Measurements from ENCODE around the gene KLHL33.

The KLHL33 gene

GRCh38 chr14:20380681-20381080 is 55.3 kb downstream of the KLHL33 start:
- Mint-ChIP-seq H3K27ac (peak overlapping the region; percentile 73), H3K36me3 (ENCODE audit: low read depth) (peaks cover 54% of the 10 kb centered on the region)

GRCh38 chr14:20379743-20380142 is 56.2 kb downstream of the KLHL33 start:
- H3K27ac Mint-ChIP-seq, result no peak overlapping the region
- H3K36me3 Mint-ChIP-seq (ENCODE audit: low read depth), result peaks cover 55% of the 10 kb centered on the region
- H3K27me3 Mint-ChIP-seq, result no peaks in the 10 kb centered on the region
- no peaks in the 10 kb centered on the region for H3K9me3 Mint-ChIP-seq
- H3K4me1 Mint-ChIP-seq (ENCODE audit: low read depth), result peaks cover 7% of the 10 kb centered on the region
- no peak overlapping the region for H3K4me3 Mint-ChIP-seq

More at GRCh38 chr14:20380681-20381080, 55.3 kb downstream of the KLHL33 start:
- Mint-ChIP-seq H3K9me3 (no peaks in the 10 kb centered on the region), H3K4me3 (no peak overlapping the region), H3K4me1 (ENCODE audit: low read depth) (peaks cover 7% of the 10 kb centered on the region), H3K27me3 (no peaks in the 10 kb centered on the region)

GRCh38 chr14:20377171-20377570 is 58.8 kb downstream of the KLHL33 start:
- Mint-ChIP-seq H3K36me3 (ENCODE audit: low read depth) (peaks cover 59% of the 10 kb centered on the region), H3K27ac (no peak overlapping the region), H3K4me1 (ENCODE audit: low read depth) (peaks cover 7% of the 10 kb centered on the region), H3K9me3 (no peaks in the 10 kb centered on the region), H3K4me3 (no peak overlapping the region), H3K27me3 (no peaks in the 10 kb centered on the region)

- Mint-ChIP-seq H3K4me1 (ENCODE audit: low read depth) (peaks cover 6% of the 10 kb centered on the region), H3K27me3 (no peaks in the 10 kb centered on the region), H3K4me3 (no peak overlapping the region), H3K27ac (no peak overlapping the region), H3K36me3 (ENCODE audit: low read depth) (peaks cover 64% of the 10 kb centered on the region), H3K9me3 (no peaks in the 10 kb centered on the region)
Measured at GRCh38 chr14:20376071-20376588, 59.8 kb downstream of the KLHL33 start.

All from stimulated activated naive CD8-positive, alpha-beta T cell treated with anti-CD3 and anti-CD28 coated beads, Interleukin-15, Interleukin-2, amounts not matched to agents 100 ng/mL and 50 ng/mL, for 24 hours (primary cell).